HepG2 (cell line): ENCODE measurements around the gene CELF4. TPM values are rescaled to one million over a fixed set of nuclear protein-coding genes. Genes with fewer than 3 reads are reported as not detected.

Source experiments
- ATAC-seq: fragments of 200-7000 bp; cut with Tn5 transposase; 3 replicates; pipeline ENCODE4 v1.9.1; 2020; ENCODE audit warnings: mild to moderate bottlenecking, moderate library complexity
- BruUV-seq: library from RNA; stranded (reverse); fragments of 400-500 nt; replicated peaks from 2 replicates; lab custom pipeline; 2021; lab: Mats Ljungman, UMichigan
- CTCF ChIA-PET: fragments of 300-600 bp; formaldehyde crosslinking; extraction: SDS; loops from one replicate; lab custom pipeline; 2021; ENCODE audit warnings: low total read pairs, inconsistent platforms, low intra/inter-chr PET ratio; lab: Yijun Ruan, JAX
- POLR2A ChIA-PET: fragments of 350-600 bp; sonication (Branson Sonifier 250); formaldehyde crosslinking; loops from one replicate; lab custom pipeline; 2020; ENCODE audit warnings: antibody characterized with exemption, inconsistent platforms; lab: Yijun Ruan, JAX
- DNase-seq: peaks from one replicate; pipeline ENCODE4 v3.0.0-alpha.2; 2015; ENCODE audit warnings: low spot score
- FAIRE-seq: peaks from 3 replicates; lab custom pipeline; 2011; peaks lifted over from hg19 to GRCh38; lab: Jason Lieb, UNC
- H2AFZ ChIP-seq: one replicate; pipeline ENCODE4 v1.6.1; 2011; ENCODE audit warnings: low read length, inconsistent platforms
- H3K27ac ChIP-seq: fragments of 300-600 bp; 3 replicates; pipeline ENCODE4 v1.8.0; 2011; ENCODE audit warnings: mixed run types, mild to moderate bottlenecking, mixed read lengths, low read length, inconsistent platforms; ENCODE audit not compliant: insufficient read depth; ENCODE audit errors: extremely low read length
- H3K27me3 ChIP-seq, 2 experiments: fragments of 200-600 bp in 1 of 2; 2 replicates in 1 of 2; 3 replicates in 1 of 2; pipeline versions ENCODE4 v1.6.0 to v1.8.0; 2011; ENCODE audit warnings: low read length in 2 of 2, mild to moderate bottlenecking in 2 of 2, moderate library complexity in 2 of 2, inconsistent platforms in 1 of 2; ENCODE audit not compliant: insufficient read depth in 2 of 2, control insufficient read depth in 1 of 2
- H3K36me3 ChIP-seq, 2 experiments: fragments of 200-600 bp in 1 of 2; replicated peaks in 1 of 2; 2 replicates in 1 of 2; 3 replicates in 1 of 2; pipeline versions ENCODE4 v1.5.1 to v1.8.0; 2011; ENCODE audit warnings: low read length in 2 of 2, inconsistent platforms in 1 of 2; ENCODE audit not compliant: insufficient read depth in 2 of 2, control insufficient read depth in 1 of 2
- H3K4me1 ChIP-seq: 2 replicates; pipeline ENCODE4 v1.5.1; 2012; ENCODE audit warnings: low read length, inconsistent platforms; ENCODE audit not compliant: insufficient read depth
- H3K4me2 ChIP-seq: 2 replicates; pipeline ENCODE4 v1.6.0; 2011; ENCODE audit warnings: low read depth, low read length, inconsistent platforms
- H3K4me3 ChIP-seq, 3 experiments: fragments of 200-600 bp in 1 of 3; sonication (generic), shearing (Covaris generic) in 1 of 3; replicated peaks in 1 of 3; 2 replicates each; pipeline ENCODE4 v1.5.1; 2011 to 2016; ENCODE audit warnings: low read length in 3 of 3, inconsistent platforms in 2 of 3, low read depth in 2 of 3, mild to moderate bottlenecking in 2 of 3, control low read depth in 1 of 3, mixed read lengths in 1 of 3; ENCODE audit not compliant: insufficient read depth in 1 of 3
- H3K79me2 ChIP-seq: one replicate; pipeline ENCODE4 v1.6.1; 2011; ENCODE audit warnings: low read length, inconsistent platforms; ENCODE audit not compliant: insufficient read depth
- H3K9ac ChIP-seq: 2 replicates; pipeline ENCODE4 v1.6.0; 2011; ENCODE audit warnings: mild to moderate bottlenecking, low read depth, low read length, inconsistent platforms; ENCODE audit not compliant: insufficient read depth
- H3K9me3 ChIP-seq: 2 replicates; pipeline ENCODE4 v1.5.1; 2012; ENCODE audit warnings: mild to moderate bottlenecking, low read length
- H4K20me1 ChIP-seq: 2 replicates; pipeline ENCODE4 v1.6.0; 2011; ENCODE audit warnings: inconsistent platforms, mild to moderate bottlenecking, low read length, moderate library complexity; ENCODE audit not compliant: insufficient read depth
- BHLHE40 ChIP-seq: IDR thresholded peaks from 2 replicates; pipeline ENCODE4 v1.6.1; 2011; ENCODE audit warnings: low read length, improper control_type of control experiment
- FOXA1 ChIP-seq, 2 experiments: fragments of 450-650 bp in 1 of 2; sonication (generic) in 1 of 2; formaldehyde crosslinking in 1 of 2; IDR thresholded peaks; 2 replicates each; pipeline versions ENCODE4 v1.4.0 to v1.6.1; 2016 to 2020; ENCODE audit warnings: missing genetic modification reagents in 1 of 2
- KLF13 ChIP-seq: sonication (generic); formaldehyde crosslinking; IDR thresholded peaks from 2 replicates; pipeline ENCODE4 v1.4.0; 2020; ENCODE audit warnings: mild to moderate bottlenecking, missing genetic modification reagents
- MATR3 ChIP-seq: sonication (generic); formaldehyde crosslinking; IDR thresholded peaks from 2 replicates; pipeline ENCODE4 v1.4.0; 2020; ENCODE audit warnings: missing genetic modification reagents
- MTERF4 ChIP-seq: sonication (generic); formaldehyde crosslinking; IDR thresholded peaks from 2 replicates; pipeline ENCODE4 v1.8.0; 2023; ENCODE audit warnings: mild to moderate bottlenecking, missing genetic modification reagents
- PAWR ChIP-seq: sonication (generic); formaldehyde crosslinking; IDR thresholded peaks from 2 replicates; pipeline ENCODE4 v1.4.0; 2020; ENCODE audit warnings: missing genetic modification reagents, mild to moderate bottlenecking, borderline replicate concordance
- SNAPC5 ChIP-seq: sonication (generic); formaldehyde crosslinking; IDR thresholded peaks from 2 replicates; pipeline ENCODE4 v1.8.1; 2023; ENCODE audit warnings: mild to moderate bottlenecking, missing genetic modification reagents, borderline replicate concordance
- ZNF451 ChIP-seq: sonication (generic); formaldehyde crosslinking; IDR thresholded peaks from 2 replicates; pipeline ENCODE4 v1.5.0; 2020; ENCODE audit warnings: mild to moderate bottlenecking, missing genetic modification reagents
- ZSCAN20 ChIP-seq: sonication (generic); formaldehyde crosslinking; IDR thresholded peaks from 2 replicates; pipeline ENCODE4 v1.4.0; 2020; ENCODE audit warnings: missing genetic modification reagents, mild to moderate bottlenecking, borderline replicate concordance
- WGBS: methylation state at CpG from one replicate; pipeline ENCODE4 v1.1.6; 2017; ENCODE audit warnings: low lambda C conversion rate; 5-methylcytosine and 5-hydroxymethylcytosine counted together
- in situ Hi-C: cut with HindIII; loops from 2 replicates; pipeline ENCODE4 v1.10.0; 2017; ENCODE audit warnings: low pct_unique_long_range_greater_than_20kb; ENCODE audit not compliant: extremely low pct_ligation_motif_present
- intact Hi-C: fragments of 100-400 bp; cut with micrococcal nuclease; formaldehyde crosslinking; loops from one replicate; pipeline ENCODE4 v1.10.0; 2022; ENCODE audit not compliant: unreplicated experiment
- polyA plus RNA-seq, 8 experiments: library from polyadenylated mRNA; depleted of rRNA in 3 of 8; stranded (reverse) in 7 of 8; unstranded in 1 of 8; fragments of >200 nt; fragmentation: Illumina TruSeq in 4 of 8; extraction: Trizol in 4 of 8; gene quantifications; 2 replicates each; pipeline versions ENCODE4 v1.2.1 to v1.2.3, GENCODE V29; 2011 to 2016; ENCODE audit warnings: low read depth in 4 of 8, missing spikeins in 1 of 8, mixed read lengths in 1 of 8; ENCODE audit not compliant: insufficient read depth in 1 of 8
- total RNA-seq, 5 experiments: library from RNA; depleted of rRNA; stranded (reverse); fragments of >200 nt; fragmentation: Illumina TruSeq; extraction: Trizol; gene quantifications; 2 replicates each; pipeline ENCODE4 v1.2.3, GENCODE V29; 2016; ENCODE audit warnings: low read depth in 1 of 5
- TF ChIP-seq, protein P1 (sequence below): sonication (generic); formaldehyde crosslinking; IDR thresholded peaks from 2 replicates; pipeline ENCODE4 v1.4.0; 2020; ENCODE audit warnings: missing genetic modification reagents, borderline replicate concordance
- TF ChIP-seq, protein P2 (sequence below): sonication (generic); formaldehyde crosslinking; IDR thresholded peaks from 2 replicates; pipeline ENCODE4 v1.5.1; 2020; ENCODE audit warnings: missing genetic modification reagents, mild to moderate bottlenecking, borderline replicate concordance
- TF ChIP-seq, protein P3 (sequence below): IDR thresholded peaks from 2 replicates; pipeline ENCODE4 v1.6.1; 2016; ENCODE audit warnings: mild to moderate bottlenecking

The CELF4 gene
- total and polyA plus RNA-seq, 2 of the 13 experiments (the other 11 are each of a cell fraction or from before 2014, with no cell fraction given), result not detected

DNA sequence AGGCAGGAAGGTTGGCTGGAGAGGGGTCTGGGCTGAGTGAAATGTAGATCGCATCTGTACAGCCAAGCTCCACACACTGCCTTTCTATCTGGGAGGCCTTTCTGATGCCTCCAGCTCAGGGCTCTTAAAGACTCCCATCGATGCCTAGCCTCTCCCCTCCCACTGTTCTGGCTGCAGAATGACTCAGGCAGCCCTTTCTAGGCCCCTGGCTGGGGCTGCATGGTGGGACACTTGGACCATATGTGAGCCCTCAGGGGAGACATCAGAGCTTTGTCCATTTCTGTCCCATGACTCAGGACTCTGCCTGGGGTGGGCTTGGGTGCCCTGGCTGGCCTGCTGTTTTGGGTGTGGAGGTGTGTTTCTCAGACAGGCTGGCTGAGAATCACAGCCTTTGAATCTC lies 101.3 kb downstream of the CELF4 start:
- DNase-seq, result no peak
- no peak overlapping the region for H3K4me3 ChIP-seq
- 100% methylated on average over 1 of the region's 2 CpGs for WGBS
- peaks cover 2 to 26% of the 10 kb centered on the region in 2 experiments; a peak in 3 of 5 replicates for H3K27me3 ChIP-seq
- ATAC-seq, result no peak
- no peak overlapping the region for H2AFZ ChIP-seq
- no peak overlapping the region for H3K9ac ChIP-seq
- TF ChIP-seq FOXA1 (IDR thresholded peaks at IDR 0.05) (no peak), FOXA1 (CRISPR knock-in tag; IDR thresholded peaks at IDR 0.05) (no peak), KLF13 (CRISPR knock-in tag) (no peak), BHLHE40 (no peak), PAWR (CRISPR knock-in tag) (no peak), SNAPC5 (CRISPR knock-in tag) (no peak), ZNF451 (no peak), MTERF4 (no peak), ZSCAN20 (CRISPR knock-in tag) (no peak), MATR3 (CRISPR knock-in tag) (no peak)
- TF ChIP-seq, protein P1, sequence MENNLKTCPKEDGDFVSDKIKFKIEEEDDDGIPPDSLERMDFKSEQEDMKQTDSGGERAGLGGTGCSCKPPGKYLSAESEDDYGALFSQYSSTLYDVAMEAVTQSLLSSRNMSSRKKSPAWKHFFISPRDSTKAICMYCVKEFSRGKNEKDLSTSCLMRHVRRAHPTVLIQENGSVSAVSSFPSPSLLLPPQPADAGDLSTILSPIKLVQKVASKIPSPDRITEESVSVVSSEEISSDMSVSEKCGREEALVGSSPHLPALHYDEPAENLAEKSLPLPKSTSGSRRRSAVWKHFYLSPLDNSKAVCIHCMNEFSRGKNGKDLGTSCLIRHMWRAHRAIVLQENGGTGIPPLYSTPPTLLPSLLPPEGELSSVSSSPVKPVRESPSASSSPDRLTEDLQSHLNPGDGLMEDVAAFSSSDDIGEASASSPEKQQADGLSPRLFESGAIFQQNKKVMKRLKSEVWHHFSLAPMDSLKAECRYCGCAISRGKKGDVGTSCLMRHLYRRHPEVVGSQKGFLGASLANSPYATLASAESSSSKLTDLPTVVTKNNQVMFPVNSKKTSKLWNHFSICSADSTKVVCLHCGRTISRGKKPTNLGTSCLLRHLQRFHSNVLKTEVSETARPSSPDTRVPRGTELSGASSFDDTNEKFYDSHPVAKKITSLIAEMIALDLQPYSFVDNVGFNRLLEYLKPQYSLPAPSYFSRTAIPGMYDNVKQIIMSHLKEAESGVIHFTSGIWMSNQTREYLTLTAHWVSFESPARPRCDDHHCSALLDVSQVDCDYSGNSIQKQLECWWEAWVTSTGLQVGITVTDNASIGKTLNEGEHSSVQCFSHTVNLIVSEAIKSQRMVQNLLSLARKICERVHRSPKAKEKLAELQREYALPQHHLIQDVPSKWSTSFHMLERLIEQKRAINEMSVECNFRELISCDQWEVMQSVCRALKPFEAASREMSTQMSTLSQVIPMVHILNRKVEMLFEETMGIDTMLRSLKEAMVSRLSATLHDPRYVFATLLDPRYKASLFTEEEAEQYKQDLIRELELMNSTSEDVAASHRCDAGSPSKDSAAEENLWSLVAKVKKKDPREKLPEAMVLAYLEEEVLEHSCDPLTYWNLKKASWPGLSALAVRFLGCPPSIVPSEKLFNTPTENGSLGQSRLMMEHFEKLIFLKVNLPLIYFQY, result no peak
- TF ChIP-seq, protein P2, sequence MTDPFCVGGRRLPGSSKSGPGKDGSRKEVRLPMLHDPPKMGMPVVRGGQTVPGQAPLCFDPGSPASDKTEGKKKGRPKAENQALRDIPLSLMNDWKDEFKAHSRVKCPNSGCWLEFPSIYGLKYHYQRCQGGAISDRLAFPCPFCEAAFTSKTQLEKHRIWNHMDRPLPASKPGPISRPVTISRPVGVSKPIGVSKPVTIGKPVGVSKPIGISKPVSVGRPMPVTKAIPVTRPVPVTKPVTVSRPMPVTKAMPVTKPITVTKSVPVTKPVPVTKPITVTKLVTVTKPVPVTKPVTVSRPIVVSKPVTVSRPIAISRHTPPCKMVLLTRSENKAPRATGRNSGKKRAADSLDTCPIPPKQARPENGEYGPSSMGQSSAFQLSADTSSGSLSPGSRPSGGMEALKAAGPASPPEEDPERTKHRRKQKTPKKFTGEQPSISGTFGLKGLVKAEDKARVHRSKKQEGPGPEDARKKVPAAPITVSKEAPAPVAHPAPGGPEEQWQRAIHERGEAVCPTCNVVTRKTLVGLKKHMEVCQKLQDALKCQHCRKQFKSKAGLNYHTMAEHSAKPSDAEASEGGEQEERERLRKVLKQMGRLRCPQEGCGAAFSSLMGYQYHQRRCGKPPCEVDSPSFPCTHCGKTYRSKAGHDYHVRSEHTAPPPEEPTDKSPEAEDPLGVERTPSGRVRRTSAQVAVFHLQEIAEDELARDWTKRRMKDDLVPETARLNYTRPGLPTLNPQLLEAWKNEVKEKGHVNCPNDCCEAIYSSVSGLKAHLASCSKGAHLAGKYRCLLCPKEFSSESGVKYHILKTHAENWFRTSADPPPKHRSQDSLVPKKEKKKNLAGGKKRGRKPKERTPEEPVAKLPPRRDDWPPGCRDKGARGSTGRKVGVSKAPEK, result no peak
- TF ChIP-seq, protein P3, sequence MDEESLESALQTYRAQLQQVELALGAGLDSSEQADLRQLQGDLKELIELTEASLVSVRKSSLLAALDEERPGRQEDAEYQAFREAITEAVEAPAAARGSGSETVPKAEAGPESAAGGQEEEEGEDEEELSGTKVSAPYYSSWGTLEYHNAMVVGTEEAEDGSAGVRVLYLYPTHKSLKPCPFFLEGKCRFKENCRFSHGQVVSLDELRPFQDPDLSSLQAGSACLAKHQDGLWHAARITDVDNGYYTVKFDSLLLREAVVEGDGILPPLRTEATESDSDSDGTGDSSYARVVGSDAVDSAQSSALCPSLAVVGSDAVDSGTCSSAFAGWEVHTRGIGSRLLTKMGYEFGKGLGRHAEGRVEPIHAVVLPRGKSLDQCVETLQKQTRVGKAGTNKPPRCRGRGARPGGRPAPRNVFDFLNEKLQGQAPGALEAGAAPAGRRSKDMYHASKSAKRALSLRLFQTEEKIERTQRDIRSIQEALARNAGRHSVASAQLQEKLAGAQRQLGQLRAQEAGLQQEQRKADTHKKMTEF (CRISPR knock-in tag), result no peak
- ChIA-PET POLR2A (no interaction called here), CTCF (no interaction called here)
- BruUV-seq, result no TSS peak
- H3K4me1 ChIP-seq, result no peaks in the 10 kb centered on the region
- in situ Hi-C loops, result no loop called here
- H3K4me2 ChIP-seq, result no peak overlapping the region
- FAIRE-seq, result no peak
- H4K20me1 ChIP-seq, result no peaks in the 10 kb centered on the region
- no peak overlapping the region for H3K27ac ChIP-seq
- H3K9me3 ChIP-seq, result no peaks in the 10 kb centered on the region
- no peaks in the 10 kb centered on the region for H3K36me3 ChIP-seq
- no peaks in the 10 kb centered on the region for H3K79me2 ChIP-seq
- intact Hi-C loops, result no loop called here
